GM10266 (cell line): Measurements from ENCODE around the gene NEXMIF.

Experiments used
- DNase-seq: peaks from one replicate; pipeline ENCODE4 v3.0.0; 2012; ENCODE audit errors: extremely low spot score
- CTCF ChIP-seq: IDR thresholded peaks from 2 replicates; pipeline ENCODE4 v1.5.1; 2012; ENCODE audit warnings: mild to moderate bottlenecking, low read depth; ENCODE audit not compliant: control insufficient read depth, insufficient read depth; ENCODE audit errors: missing control alignments

NEXMIF gene

DNA sequence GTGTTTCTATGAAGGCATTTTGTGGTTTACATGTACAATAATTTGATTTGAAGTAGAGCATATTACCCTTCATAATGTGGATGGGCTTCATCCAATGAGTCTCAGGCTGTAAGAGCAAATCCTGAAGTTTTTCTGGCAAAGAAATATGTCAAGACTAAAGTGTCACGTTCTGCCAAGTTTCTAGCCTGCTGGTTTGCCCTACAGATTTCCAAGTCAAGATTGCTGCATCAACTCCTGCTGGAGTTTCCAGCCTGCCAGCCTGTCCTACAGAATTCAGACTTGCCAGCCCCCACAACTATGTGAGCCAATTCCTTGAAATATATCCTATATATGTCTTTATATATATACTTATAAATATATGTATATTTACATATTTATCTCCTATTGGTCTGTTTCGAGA, 240.8 kb downstream of the NEXMIF start:
- no peak for TF ChIP-seq CTCF
- DNase-seq = no peak
